K562 (cell line): ENCODE results near the gene HIPK2. TPM values are rescaled to one million over a fixed set of nuclear protein-coding genes. Genes with fewer than 3 reads are reported as not detected.

ENCODE experiments used
- ATF2 ChIP-seq: sonication (generic); formaldehyde crosslinking; IDR thresholded peaks from 2 replicates; pipeline ENCODE4 v1.8.1; 2022; ENCODE audit warnings: missing genetic modification reagents
- CBX5 ChIP-seq: IDR thresholded peaks from 2 replicates; pipeline ENCODE4 v1.6.1; 2014; ENCODE audit warnings: low read depth, borderline replicate concordance
- CCAR2 ChIP-seq: fragments of 200-400 bp; formaldehyde crosslinking; IDR thresholded peaks from 2 replicates; pipeline ENCODE4 v1.6.1; 2017; ENCODE audit warnings: mild to moderate bottlenecking, low read depth, low read length
- DDX20 ChIP-seq: fragments of 450-650 bp; IDR thresholded peaks from 2 replicates; pipeline ENCODE4 v1.6.1; 2016; ENCODE audit warnings: missing genetic modification characterization, low read depth, mild to moderate bottlenecking, missing compliant biosample characterization, moderate library complexity
- ETV5 ChIP-seq: sonication (generic); formaldehyde crosslinking; IDR thresholded peaks from 2 replicates; pipeline ENCODE4 v1.4.0; 2020; ENCODE audit warnings: low read depth, mild to moderate bottlenecking, missing genetic modification reagents
- FOXM1 ChIP-seq, 2 experiments: fragments of 450-650 bp in 1 of 2; sonication (generic) in 1 of 2; formaldehyde crosslinking in 1 of 2; IDR thresholded peaks; 2 replicates each; pipeline versions ENCODE4 v1.6.1 to v1.9.0; 2017 to 2022; ENCODE audit warnings: low read depth in 2 of 2, mild to moderate bottlenecking in 2 of 2, missing genetic modification reagents in 1 of 2, moderate library complexity in 1 of 2
- GATA2 ChIP-seq: sonication (generic); formaldehyde crosslinking; IDR thresholded peaks from 2 replicates; pipeline ENCODE4 v1.4.0; 2020; ENCODE audit warnings: mild to moderate bottlenecking, missing genetic modification reagents
- KAT2B ChIP-seq: IDR thresholded peaks from one replicate; pipeline ENCODE4 v1.6.1; 2012; ENCODE audit warnings: low read depth, mild to moderate bottlenecking, control low read depth, inconsistent platforms, low read length, moderate library complexity
- MAZ ChIP-seq, 2 experiments: fragments of 450-650 bp in 1 of 2; sonication (generic) in 1 of 2; formaldehyde crosslinking; IDR thresholded peaks in 1 of 2; conservative IDR thresholded peaks in 1 of 2; 2 replicates each; pipeline versions ENCODE4 v1.4.0 to v1.5.0; 2020; ENCODE audit warnings: mild to moderate bottlenecking in 1 of 2, missing genetic modification reagents in 1 of 2
- MEF2A ChIP-seq: IDR thresholded peaks from 2 replicates; pipeline ENCODE4 v1.6.1; 2011; ENCODE audit warnings: low read depth, mild to moderate bottlenecking, low read length, moderate library complexity; ENCODE audit not compliant: control insufficient read depth
- NCOA6 ChIP-seq: fragments of 450-650 bp; IDR thresholded peaks from 2 replicates; pipeline ENCODE4 v1.6.1; 2017; ENCODE audit warnings: mild to moderate bottlenecking
- NEUROD1 ChIP-seq: fragments of 150-350 bp; IDR thresholded peaks from 2 replicates; pipeline ENCODE4 v1.6.1; 2014; ENCODE audit warnings: borderline replicate concordance, low read length, low read depth; ENCODE audit not compliant: partially characterized antibody
- NR1H2 ChIP-seq: sonication (generic); formaldehyde crosslinking; IDR thresholded peaks from 2 replicates; pipeline ENCODE4 v1.4.0; 2020; ENCODE audit warnings: mild to moderate bottlenecking, missing genetic modification reagents
- PHF20 ChIP-seq: fragments of 450-650 bp; IDR thresholded peaks from 2 replicates; pipeline ENCODE4 v1.6.1; 2018; ENCODE audit not compliant: partially characterized antibody
- POU5F1 ChIP-seq: fragments of 150-350 bp; IDR thresholded peaks from 2 replicates; pipeline ENCODE4 v1.6.1; 2014; ENCODE audit warnings: borderline replicate concordance, low read length, low read depth, mild to moderate bottlenecking; ENCODE audit not compliant: partially characterized antibody
- RBBP5 ChIP-seq: fragments of 200-600 bp; sonication (generic); IDR thresholded peaks from 2 replicates; pipeline ENCODE4 v1.6.1; 2012; ENCODE audit warnings: borderline replicate concordance, mild to moderate bottlenecking, low read length, control low read depth, inconsistent platforms; ENCODE audit not compliant: insufficient read depth, poor library complexity, severe bottlenecking
- RFX5 ChIP-seq: IDR thresholded peaks from 2 replicates; pipeline ENCODE4 v1.6.1; 2011; ENCODE audit warnings: low read depth, mild to moderate bottlenecking, improper control_type of control experiment, low read length
- RNF2 ChIP-seq: sonication (generic); IDR thresholded peaks from 2 replicates; pipeline ENCODE4 v1.6.1; 2016
- SRF ChIP-seq, 2 experiments: fragments of 250-450, 450-650 bp in 1 of 2; sonication (Bioruptor Pico) in 1 of 2; sonication (generic) in 1 of 2; formaldehyde crosslinking; IDR thresholded peaks; 2 replicates each; pipeline versions ENCODE4 v1.5.0 to v1.5.1; 2020 to 2022; ENCODE audit warnings: mild to moderate bottlenecking in 1 of 2, missing genetic modification reagents in 1 of 2
- USF2 ChIP-seq: sonication (generic); formaldehyde crosslinking; IDR thresholded peaks from 2 replicates; pipeline ENCODE4 v1.5.0; 2020; ENCODE audit warnings: missing genetic modification reagents
- ZBTB1 ChIP-seq: sonication (generic); formaldehyde crosslinking; IDR thresholded peaks from 2 replicates; pipeline ENCODE4 v1.8.1; 2023; ENCODE audit warnings: missing genetic modification reagents, low read depth, mild to moderate bottlenecking, borderline replicate concordance
- ZFP36 ChIP-seq: fragments of 150-350 bp; IDR thresholded peaks from 2 replicates; pipeline ENCODE4 v1.6.1; 2018; ENCODE audit warnings: low read length, low read depth; ENCODE audit not compliant: partially characterized antibody
- ZNF134 ChIP-seq: fragments of 250-450 bp; sonication (Bioruptor Pico); conservative IDR thresholded peaks from 2 replicates; pipeline ENCODE4 v1.4.0; 2020
- polyA plus RNA-seq, 8 experiments: library from polyadenylated mRNA; depleted of rRNA in 4 of 8; stranded (reverse) in 5 of 8; unstranded in 3 of 8; fragments of >200 nt; fragmentation: Nextera tagmentation in 2 of 8; fragmentation: Illumina TruSeq in 1 of 8; extraction: Ambion mirVana in 2 of 8; extraction: Trizol in 1 of 8; gene quantifications; 2 replicates each; pipeline versions ENCODE4 v1.2.1 to v1.2.3, GENCODE V29; 2011 to 2014; ENCODE audit warnings: inconsistent platforms in 1 of 8, missing spikeins in 1 of 8
- total RNA-seq, 7 experiments: library from RNA; depleted of rRNA in 6 of 7; stranded (reverse); fragments of >200 nt in 6 of 7; fragmentation: Illumina TruSeq in 2 of 7; extraction: Trizol in 2 of 7; gene quantifications; 2 replicates each; pipeline versions ENCODE4 v1.2.1 to v1.2.3, GENCODE V29; 2011 to 2021; ENCODE audit warnings: low replicate concordance in 1 of 7
- TF ChIP-seq, protein P1 (sequence below): conservative IDR thresholded peaks from 2 replicates; pipeline ENCODE4 v1.6.1; 2011; ENCODE audit warnings: low read depth, mild to moderate bottlenecking, low read length; ENCODE audit not compliant: control insufficient read depth

HIPK2 gene
- total and polyA plus RNA-seq, 9 of the 15 experiments (the other 6 are each of a cell fraction or from before 2014, with no cell fraction given), result 0.69 to 19.8 (median 5.1) TPM

DNA sequence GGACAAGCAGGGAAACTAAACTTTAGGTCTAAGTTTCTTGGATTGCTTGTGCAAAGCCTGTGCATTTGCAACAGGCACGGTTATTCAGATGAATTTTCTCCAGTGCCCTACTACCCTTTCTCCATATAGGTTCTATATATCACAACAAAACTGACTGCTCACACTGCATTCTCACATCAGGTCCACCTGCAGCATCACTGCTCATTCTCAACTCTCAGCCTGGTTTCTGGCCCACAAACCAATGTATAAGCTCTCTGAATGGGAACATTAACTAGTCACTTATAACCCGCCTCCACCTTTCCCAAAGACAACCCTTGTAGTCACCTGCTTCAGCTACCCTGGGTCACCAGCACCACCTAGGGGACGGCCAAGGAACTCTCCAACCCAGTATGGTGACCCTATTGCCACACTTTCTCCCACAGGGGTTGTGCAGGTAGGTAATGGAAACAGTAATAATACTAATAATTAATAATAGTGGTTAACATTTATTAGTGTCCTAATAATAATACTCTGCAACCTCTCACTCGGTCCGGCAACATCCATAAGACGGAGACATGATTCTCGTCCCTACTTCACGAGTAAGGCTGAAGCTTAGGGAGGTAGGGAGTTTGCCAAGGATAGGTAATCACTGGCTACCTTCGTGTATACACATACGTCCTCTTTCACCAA, 157.0 kb downstream of the HIPK2 start (continued):
- TF ChIP-seq ZFP36 (no peak), CCAR2 (no peak), PHF20 (no peak), MAZ (CRISPR knock-in tag; conservative IDR thresholded peaks at IDR 0.05 in 1 of 2, IDR thresholded peaks at IDR 0.05 in 1 of 2) (no peak), FOXM1 (IDR thresholded peaks at IDR 0.05; ENCODE audit: low read depth) (no peak), FOXM1 (CRISPR knock-in tag; IDR thresholded peaks at IDR 0.05; ENCODE audit: low read depth) (no peak), NR1H2 (CRISPR knock-in tag) (no peak), USF2 (CRISPR knock-in tag) (no peak), NCOA6 (no peak), DDX20 (no peak), GATA2 (CRISPR knock-in tag) (no peak), RNF2 (no peak), RBBP5 (no peak), MEF2A (no peak), ZBTB1 (no peak), ATF2 (no peak), NEUROD1 (no peak), ZNF134 (CRISPR knock-in tag) (no peak), ETV5 (CRISPR knock-in tag) (no peak), POU5F1 (no peak), RFX5 (no peak), CBX5 (no peak), SRF (CRISPR knock-in tag; IDR thresholded peaks at IDR 0.05) (no peak), KAT2B (no peak)
- TF ChIP-seq, protein P1, sequence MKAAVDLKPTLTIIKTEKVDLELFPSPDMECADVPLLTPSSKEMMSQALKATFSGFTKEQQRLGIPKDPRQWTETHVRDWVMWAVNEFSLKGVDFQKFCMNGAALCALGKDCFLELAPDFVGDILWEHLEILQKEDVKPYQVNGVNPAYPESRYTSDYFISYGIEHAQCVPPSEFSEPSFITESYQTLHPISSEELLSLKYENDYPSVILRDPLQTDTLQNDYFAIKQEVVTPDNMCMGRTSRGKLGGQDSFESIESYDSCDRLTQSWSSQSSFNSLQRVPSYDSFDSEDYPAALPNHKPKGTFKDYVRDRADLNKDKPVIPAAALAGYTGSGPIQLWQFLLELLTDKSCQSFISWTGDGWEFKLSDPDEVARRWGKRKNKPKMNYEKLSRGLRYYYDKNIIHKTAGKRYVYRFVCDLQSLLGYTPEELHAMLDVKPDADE, result no peak
